ENCODE measurements around the gene MXI1.

MXI1 gene

DNA sequence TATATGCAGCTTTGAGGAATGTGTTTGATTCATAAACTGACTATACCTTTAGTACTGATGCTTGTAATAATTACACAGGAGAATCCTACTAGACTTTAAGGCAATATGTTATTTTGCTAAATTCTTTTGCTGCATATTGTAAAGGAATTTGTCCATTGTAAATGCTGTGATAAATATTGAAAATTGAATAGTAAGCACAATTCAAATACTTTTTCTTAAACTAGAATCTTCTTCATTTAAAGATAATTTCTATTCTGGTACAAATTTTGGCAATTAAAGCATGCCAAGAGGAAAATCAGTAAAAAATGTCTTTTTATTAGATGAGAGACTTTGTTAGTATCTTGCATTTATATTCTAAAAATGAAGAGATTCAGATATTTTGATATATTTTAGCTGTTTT lies 51.9 kb downstream of the MXI1 start:
- DNase-seq (ENCODE audit: extremely low read depth, low read depth): no peak
- TF ChIP-seq, protein P1, sequence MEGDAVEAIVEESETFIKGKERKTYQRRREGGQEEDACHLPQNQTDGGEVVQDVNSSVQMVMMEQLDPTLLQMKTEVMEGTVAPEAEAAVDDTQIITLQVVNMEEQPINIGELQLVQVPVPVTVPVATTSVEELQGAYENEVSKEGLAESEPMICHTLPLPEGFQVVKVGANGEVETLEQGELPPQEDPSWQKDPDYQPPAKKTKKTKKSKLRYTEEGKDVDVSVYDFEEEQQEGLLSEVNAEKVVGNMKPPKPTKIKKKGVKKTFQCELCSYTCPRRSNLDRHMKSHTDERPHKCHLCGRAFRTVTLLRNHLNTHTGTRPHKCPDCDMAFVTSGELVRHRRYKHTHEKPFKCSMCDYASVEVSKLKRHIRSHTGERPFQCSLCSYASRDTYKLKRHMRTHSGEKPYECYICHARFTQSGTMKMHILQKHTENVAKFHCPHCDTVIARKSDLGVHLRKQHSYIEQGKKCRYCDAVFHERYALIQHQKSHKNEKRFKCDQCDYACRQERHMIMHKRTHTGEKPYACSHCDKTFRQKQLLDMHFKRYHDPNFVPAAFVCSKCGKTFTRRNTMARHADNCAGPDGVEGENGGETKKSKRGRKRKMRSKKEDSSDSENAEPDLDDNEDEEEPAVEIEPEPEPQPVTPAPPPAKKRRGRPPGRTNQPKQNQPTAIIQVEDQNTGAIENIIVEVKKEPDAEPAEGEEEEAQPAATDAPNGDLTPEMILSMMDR (IDR thresholded peaks at IDR 0.05; ENCODE audit: low read depth, low read length): no peak

DNA sequence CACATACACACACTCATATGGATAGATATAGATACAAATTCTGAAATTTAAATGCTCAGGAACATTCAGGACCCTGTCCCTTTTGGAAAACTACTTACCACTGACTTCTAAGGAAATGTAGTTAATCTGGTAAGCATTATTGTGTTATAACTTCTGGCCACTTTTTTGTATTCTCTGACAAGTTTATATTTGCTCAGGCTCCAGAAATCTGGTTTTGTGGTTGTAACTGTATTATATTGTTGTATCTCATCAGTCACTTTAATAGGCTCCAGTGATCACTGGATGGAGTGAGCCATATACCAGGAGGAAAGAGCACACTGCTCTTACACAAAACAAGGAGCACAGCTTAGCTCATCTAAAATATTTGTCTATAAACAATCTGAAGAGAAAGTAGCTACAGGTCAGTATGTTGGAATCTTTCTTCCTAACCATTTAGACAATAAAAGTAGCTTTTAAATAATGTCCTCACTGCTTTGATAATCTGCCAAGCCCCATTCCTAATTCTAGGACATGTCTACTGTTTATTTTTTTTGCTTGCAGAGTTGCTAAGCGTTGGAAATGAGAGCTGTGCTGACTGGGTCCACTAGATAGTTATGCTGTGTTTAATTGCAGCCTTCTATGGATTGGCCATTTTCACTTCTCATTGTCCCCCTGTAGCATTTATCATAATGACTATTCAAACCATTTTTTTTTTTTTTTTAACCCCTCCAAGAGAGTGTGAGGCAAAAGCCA lies 53.5 kb downstream of the MXI1 start:
- DNase-seq (ENCODE audit: extremely low read depth, low read depth): no peak
- TF ChIP-seq, protein P1 (IDR thresholded peaks at IDR 0.05; ENCODE audit: low read depth, low read length): no peak

DNA sequence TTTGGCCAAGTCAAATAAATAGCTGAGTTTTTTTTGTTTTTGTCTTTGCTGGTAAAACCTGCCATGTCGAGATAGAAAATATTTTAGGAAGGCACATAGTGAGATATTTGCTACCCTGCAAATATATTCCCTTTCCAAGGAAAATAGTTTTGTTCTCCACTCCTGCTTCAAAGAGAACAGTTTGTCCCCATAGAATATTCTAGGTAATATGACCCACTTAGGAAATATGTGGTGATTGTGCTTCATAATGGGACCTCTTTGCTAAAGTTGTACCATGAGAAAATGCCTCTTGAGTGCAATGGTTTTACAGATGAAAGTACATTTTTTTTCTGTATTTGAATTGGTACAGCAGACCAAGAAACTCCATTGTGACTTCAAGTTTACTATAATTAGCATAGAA lies 55.8 kb downstream of the MXI1 start:
- DNase-seq (ENCODE audit: extremely low read depth, low read depth): no peak
- TF ChIP-seq, protein P1 (IDR thresholded peaks at IDR 0.05; ENCODE audit: low read depth, low read length): no peak

DNA sequence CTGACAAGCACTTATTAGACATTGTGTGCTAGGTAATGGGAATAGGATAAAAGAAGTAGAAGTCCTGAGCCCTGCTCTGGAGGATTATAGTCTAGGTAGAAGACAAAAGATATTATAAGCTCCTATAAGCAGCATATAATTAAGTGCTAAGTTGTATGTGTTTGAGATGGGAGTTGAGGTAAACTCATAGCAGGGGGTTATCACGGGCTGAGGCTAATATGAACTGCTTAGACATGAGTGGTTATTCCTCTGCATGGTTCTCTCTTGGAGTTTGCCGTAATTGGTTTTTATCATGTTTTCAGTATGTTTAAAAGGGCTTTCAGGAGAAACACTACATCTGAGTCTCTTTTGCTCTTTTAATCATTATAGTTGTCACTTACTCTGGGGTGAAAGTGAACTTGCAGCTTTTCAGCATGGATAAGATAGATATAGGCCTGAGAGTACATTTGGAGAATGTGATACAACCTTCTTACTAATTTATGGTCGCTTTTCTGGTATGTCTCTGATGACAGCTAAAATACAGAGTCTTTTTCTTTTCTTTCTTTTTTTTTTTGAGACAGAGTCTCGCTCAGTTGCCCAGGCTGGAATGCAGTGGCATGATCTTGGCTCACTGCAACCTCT lies 58.3 kb downstream of the MXI1 start:
- TF ChIP-seq, protein P1 (IDR thresholded peaks at IDR 0.05; ENCODE audit: low read depth, low read length): no peak
- no peak for DNase-seq (ENCODE audit: extremely low read depth, low read depth)

DNA sequence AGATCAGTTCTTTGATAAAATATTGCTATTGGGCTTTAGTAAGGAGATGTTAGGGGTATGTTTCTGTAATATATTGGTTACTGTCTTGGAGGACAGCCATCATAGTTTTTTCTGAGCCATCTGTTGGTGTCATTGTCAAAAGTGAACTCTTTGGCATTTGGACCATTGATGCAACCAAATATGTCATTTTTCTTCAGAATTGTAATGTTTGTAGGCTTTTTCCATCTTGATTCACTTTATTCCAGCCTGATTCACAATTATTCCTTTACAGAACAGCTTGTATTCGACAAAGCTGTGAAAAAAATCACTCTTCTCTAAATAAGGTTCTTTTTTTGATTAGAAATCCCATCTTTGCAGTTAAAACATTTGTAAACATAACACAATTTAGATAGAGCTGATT lies 59.9 kb downstream of the MXI1 start:
- TF ChIP-seq, protein P1 (IDR thresholded peaks at IDR 0.05; ENCODE audit: low read depth, low read length): no peak
- no peak for DNase-seq (ENCODE audit: extremely low read depth, low read depth)

DNA sequence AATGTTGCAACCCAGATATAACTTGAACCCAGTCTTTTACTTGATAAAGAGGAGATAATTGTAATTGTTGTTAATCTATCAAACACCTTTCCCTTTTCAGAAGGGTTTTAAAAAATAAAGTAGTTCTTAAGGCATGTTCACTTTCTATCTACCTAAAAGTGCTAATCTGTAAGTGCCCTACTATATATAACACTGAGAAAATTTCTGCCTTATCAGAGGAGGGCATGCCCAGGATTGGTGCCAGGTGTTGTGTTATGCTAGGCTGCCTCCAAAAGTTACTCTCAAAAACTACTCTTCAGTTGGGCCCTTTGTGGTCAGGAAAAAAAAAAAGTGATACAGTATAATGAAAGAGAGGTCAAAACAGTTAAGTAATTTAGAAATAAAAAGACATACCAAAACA lies 61.0 kb downstream of the MXI1 start:
- no peak for DNase-seq (ENCODE audit: extremely low read depth, low read depth)
- TF ChIP-seq, protein P1 (IDR thresholded peaks at IDR 0.05; ENCODE audit: low read depth, low read length): no peak

DNA sequence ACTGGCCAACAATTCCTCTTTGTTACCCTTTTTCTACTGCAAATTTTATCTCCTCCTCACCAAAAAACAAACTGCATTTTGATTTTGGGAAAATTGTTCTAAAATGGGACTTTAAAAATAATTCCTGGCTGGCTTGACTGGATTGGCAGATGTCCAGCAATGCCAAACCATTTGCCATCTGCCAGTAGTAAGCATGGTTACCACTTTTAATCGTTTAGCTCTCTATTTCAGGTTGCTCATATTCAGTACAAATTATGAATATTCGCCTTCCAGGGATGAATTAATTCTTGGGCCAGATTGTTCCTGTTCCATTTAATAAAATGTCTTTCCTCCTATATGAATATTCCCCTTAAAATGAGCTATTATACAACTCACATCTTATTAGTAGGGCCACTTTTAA lies 61.6 kb downstream of the MXI1 start:
- TF ChIP-seq, protein P1 (IDR thresholded peaks at IDR 0.05; ENCODE audit: low read depth, low read length): no peak
- no peak for DNase-seq (ENCODE audit: extremely low read depth, low read depth)

Data from AG09319 (cell line).